Inflammatory macrophage treated with lipopolysaccharide for 1 hour (primary cell): Measurements from ENCODE around the gene WNT10A.
"Not testable (repeated sequence)": the region's sequence is repeated elsewhere in the genome, so short reads cannot be mapped to it uniquely, and the experiment has no call there.

Experiments used
- DNase-seq, 2 donors: peaks; one replicate each; pipeline ENCODE4 v3.0.0-alpha.2; 2020 to 2022

The WNT10A gene

DNA sequence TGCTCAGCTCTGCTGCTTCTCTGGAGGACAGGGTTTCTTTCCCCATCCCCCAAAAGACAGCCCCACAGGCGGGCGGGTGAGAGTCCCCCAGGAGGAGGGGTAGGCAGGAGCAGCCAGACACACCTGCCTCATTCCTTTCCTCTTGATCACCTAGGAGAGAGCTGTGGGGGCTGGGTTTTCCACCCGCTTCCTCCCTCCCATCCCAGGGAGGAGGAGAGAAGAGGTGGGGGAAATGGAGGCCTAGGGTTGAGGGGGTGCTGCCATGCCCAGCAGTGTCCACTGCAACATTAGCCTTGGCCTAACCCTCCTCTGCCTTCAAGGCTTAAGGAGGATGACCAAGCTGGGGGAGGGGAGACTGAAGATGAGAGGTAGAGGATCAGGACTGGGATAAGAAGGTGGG is 14.7 kb downstream of the WNT10A start:
- DNase-seq, result no peak

DNA sequence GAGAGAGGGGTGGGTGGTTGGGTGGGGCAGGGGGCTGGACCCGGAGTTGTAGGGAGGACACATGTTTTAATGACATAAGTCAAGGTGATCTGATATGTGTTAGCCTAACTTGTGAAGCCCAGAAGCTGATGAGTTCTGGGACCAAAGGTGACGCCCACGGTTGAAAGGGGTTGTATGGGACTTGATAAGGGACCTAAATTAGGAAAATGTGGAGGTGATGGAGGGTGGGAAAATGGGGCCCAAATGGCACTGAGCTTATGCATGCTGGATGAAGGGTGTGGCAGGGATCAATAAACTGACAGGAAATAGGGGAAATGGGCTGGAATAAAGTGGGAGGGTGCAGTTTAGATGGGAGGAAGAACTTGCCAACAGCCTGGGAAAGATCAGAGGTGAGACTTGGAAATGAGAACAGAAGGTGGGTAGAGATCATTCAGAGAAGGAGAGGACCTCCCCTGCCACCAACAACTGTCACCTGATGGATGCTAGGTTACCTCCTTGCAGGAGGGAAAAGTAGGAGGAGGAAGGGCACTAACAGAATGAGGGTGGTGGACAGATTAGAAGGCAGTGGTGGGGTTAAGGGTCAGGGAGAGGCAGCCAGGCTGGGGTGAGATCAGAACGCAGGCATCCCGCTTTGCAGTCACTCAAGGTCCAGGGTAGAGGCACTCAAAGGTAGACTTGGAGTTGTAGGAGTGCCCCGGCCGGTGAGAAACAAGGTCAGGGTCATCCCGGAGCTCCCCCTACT is 15.3 kb downstream of the WNT10A start:
- DNase-seq, result no peak

DNA sequence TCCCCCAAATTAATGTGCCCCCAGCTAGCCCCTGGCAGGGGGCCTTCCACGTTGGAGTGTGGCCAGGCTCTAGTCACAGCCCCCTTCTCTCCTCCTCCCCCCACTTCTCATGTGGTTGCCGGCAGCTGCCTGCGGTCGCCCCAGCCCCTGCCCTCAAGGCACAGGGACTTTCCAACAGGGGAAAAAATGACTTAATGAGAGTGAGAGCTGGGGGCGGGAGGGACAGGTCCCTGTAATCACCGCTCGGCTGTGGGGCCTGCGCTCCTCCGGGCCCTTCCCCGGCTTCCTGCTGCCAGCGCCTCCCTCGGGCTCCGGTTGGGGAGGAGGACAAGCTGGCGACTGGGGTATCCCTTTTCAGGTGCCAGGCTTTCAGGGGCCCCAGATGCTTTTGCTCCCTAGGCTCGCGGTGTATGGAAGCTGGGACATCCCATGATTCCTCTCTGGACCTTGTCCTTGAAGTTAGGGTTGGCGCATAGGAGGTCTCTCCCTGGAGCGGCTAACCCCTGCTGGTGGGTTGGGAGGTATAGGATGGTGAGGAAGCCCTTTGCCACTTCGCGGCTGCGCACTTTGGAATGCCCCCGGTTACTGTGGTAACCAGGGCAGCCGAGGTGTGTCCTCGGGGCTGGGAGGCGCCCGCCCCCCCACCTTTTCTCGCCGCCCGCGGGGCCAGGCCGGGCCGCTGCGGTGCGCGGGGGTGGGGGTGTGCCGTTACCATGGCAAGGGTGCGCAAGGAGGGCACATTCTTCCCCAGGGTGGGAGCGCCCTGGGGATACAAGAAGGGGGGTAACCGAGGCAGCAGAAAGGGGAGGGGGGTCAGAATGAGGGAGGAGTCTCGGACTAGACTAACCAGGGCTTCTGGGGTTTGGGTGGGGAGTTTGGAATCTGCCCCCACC is 16.1 kb downstream of the WNT10A start:
- DNase-seq, result peak; percentile 51 to 70

GRCh38 chr2:218897394-218898108 is 16.9 kb downstream of the WNT10A start:
- DNase-seq, result no peak

GRCh38 chr2:218898109-218898878 is 17.6 kb downstream of the WNT10A start:
- peak in 1 of 2 donors; percentile 83 for DNase-seq

DNA sequence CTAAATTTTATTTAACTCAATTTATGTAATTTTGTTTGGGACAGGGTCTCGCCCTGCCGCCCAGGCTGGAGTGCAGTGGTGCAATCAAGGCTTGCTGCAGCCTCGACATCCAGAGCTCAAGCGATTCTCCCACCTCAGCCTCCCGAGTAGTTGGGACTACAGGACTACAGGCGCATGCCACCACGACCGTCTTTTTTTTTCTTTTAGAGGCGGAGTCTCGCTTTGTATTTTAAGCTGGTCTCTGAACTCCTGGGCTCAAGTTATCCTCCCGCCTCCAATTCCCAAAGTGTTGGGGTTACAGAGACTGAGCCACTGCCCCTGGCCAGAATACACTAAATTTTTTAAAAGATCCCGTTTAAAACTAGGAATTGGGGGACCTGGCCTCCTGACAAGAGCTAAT is 18.5 kb downstream of the WNT10A start:
- DNase-seq, result no peak

DNA sequence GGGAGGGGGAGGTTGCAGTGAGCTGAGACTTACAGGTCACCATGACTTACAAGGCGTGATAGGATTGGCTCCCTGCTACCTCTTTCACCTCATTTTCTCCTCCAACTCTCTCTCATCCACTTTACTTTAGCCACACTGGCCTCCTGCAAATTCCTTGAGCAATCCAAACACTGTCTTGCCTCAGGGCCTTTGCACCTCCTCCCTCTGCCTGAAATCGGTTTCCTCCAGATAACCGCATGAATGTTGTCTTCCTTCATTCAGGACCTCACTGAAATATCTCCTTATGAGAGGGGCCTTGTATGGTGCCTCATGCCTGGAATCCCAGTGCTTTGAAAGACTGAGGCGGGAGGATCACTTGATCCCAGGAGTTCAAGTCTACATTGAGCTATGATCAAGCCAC is 21.8 kb downstream of the WNT10A start:
- DNase-seq, result no peak

- no peak for DNase-seq
Observed at GRCh38 chr2:218904176-218904575, 23.5 kb downstream of the WNT10A start.

DNA sequence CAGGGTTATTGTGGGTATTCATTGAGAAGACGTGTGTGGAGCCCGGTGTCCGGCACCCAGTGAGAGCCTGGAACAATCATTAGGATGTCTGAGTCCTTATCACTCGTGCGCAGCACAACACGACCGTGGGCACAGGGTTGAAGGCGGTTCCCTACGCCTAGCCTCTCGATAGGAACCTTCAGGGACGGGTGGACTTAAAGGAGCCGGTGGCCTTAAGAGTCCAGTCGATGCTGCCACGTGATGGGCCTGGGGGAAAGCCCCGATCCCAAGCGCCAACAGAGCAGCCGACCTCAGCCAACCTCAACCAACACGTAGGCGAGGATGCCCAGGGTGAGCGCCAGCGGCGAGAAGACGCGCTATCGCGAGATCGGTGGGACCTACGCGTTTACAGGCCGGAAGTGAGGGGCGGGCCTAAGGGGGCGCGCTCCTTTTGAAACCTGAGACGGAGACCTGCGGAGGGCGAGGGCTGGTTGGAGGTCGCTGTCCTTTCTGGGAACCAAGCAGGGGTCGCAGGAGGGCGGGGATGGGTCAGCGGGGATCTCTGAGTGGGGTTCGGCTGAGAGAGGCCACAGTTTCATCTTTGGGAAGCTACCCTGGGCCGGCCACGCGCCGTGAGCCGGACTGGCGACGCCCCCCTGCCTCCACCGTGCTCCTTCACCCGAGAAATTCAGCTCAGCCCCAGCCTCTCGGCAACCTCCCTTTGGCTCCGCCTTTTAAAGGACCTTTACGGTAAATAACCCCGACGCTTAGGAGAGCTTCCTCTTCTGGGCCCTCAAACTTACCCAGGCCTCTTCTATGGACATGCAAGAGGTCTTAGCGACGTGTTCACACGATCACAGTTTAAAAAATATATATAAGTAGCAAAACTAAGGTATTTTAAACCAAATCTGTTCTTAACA is 28.3 kb downstream of the WNT10A start:
- DNase-seq, result peak; percentile 92 to 93

- no peak for DNase-seq
Observed at GRCh38 chr2:218910741-218911140, 30.1 kb downstream of the WNT10A start.

DNA sequence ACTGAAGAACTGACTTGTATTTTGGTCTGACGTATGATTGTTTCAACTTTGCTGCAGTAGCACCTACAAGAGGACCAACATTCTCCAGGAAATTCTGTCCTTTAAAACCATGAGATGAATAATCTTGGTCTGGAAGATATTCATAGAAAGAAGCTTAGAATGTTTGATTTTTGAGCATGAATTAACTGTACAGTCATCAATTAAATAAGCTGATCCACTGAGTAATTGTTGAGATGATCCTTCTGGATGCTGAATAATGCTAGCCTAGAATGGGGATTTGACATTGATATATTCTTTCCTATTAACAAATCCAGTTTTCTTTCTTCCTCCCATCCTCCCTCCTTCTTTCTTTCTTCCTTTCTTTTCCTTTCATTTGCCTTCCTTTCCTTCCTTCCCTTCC is 39.9 kb downstream of the WNT10A start:
- no peak for DNase-seq

DNA sequence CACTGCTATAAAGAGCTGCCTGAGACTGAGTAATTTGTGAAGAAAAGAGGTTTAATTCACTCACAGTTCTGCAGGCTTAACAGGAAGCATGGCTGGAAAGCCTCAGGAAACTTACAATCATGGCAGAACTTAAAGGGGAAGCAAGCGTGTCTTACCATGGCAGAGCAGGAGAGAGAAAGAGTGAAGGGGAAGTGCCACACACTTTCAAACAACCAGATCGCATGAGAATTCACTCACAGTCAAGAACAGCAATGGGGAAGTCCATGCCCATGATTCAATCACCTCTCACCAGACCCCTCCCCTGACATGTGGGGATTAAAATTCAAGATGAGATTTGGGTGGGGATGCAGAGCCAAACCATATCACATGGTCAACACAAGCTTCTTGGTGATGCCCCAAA is 44.1 kb downstream of the WNT10A start:
- DNase-seq, result no peak

GRCh38 chr2:218925434-218925833 is 44.8 kb downstream of the WNT10A start:
- no peak for DNase-seq

DNA sequence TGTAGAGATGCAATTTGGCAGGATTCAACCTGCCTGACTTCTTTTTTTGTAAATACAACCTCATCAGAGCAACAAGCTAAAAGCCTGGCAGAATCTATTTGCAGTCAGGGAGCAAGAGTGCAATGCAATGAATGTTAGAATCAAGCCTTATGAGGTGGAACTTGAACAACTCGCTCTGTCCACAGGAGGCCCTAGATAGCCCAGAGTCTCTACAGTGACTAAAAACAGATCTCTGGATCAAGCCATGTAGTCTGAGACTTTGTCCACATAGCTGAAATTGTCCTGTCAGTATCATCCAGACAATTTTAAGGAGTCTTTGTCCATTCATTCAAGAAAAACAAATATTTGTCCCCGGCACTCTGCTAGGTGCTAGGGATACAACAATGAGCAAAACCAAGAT is 46.8 kb downstream of the WNT10A start:
- no peak for DNase-seq

DNA sequence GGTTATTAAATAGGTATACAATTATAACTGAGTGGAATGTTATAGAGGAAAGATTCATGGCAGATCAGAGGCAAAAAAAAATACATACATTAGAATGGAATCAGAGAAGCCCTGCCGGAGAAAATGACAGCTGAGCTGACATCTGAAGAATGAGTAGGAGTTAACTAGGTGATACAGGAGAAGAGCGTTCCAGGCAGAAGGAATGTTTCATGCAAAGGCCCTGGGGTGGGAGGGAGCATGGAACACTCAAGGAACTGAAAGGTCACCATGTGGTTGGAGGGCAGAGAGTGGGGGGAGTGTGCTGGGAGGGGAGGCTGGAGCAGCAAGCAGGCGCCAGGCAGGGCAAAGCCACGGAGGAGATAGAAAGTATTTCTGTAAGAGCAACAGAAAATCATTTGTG is 47.2 kb downstream of the WNT10A start:
- no peak for DNase-seq

DNA sequence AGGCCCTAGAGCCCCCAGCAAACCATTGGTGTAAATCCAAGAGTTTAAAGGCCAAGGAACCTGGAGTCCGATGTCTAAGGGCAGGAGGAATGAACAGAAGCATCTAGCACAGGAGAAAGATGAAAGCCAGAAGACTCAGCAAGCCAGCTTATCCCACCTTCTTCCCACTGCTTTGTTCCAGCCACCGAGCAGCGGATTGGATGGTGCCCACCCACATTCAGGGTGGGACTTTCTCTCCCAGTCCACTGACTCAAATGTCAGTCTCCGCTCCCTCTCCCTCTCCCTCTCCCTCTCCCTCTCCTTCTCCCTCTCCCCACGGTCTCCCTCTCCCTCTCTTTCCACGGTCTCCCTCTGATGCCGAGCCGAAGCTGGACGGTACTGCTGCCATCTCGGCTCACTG is 49.8 kb downstream of the WNT10A start:
- not testable (repeated sequence) for DNase-seq

DNA sequence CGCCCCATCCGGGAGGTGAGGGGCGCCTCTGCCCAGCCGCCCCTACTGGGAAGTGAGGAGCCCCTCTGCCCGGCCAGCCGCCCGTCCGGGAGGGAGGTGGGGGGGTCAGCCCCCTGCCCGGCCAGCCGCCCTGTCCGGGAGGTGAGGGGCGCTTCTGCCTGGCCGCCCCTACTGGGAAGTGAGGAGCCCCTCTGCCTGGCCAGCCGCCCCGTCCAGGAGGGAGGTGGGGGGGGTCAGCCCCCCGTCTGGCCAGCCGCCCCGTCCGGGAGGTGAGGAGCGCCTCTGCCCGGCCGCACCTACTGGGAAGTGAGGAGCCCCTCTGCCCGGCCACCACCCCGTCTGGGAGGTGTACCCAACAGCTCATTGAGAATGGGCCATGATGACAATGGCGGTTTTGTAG is 51.1 kb downstream of the WNT10A start:
- DNase-seq, result not testable (repeated sequence)
